Loucy (cell line): Measurements from ENCODE around the gene NHSL2.

Experiments
- H2AFZ ChIP-seq: fragments of 200-600 bp; sonication (generic); 2 replicates; pipeline ENCODE4 v1.6.0; 2016; ENCODE audit warnings: antibody characterized with exemption, mild to moderate bottlenecking, low read length, moderate library complexity
- H3F3A ChIP-seq: fragments of 200-600 bp; 2 replicates; pipeline ENCODE4 v1.6.0; 2016; ENCODE audit warnings: antibody characterized with exemption, low read depth, mild to moderate bottlenecking
- H3K27me3 ChIP-seq: fragments of 200-600 bp; sonication (generic); 2 replicates; pipeline ENCODE4 v1.6.1; 2014; ENCODE audit warnings: low read length, mild to moderate bottlenecking; ENCODE audit not compliant: insufficient read depth, poor library complexity, severe bottlenecking
- H3K36me3 ChIP-seq: fragments of 200-600 bp; sonication (generic); 2 replicates; pipeline ENCODE4 v1.6.1; 2016; ENCODE audit warnings: low read length; ENCODE audit not compliant: insufficient read depth
- H3K4me1 ChIP-seq: fragments of 200-600 bp; sonication (generic); 2 replicates; pipeline ENCODE4 v1.5.1; 2014; ENCODE audit warnings: low read length, mild to moderate bottlenecking; ENCODE audit not compliant: insufficient read depth, poor library complexity, severe bottlenecking
- H3K4me2 ChIP-seq: fragments of 200-600 bp; sonication (generic); 2 replicates; pipeline ENCODE4 v1.6.0; 2014; ENCODE audit warnings: antibody characterized with exemption, low read length, low read depth, mild to moderate bottlenecking; ENCODE audit not compliant: poor library complexity, severe bottlenecking
- H3K4me3 ChIP-seq: fragments of 200-600 bp; sonication (generic); 2 replicates; pipeline ENCODE4 v1.5.1; 2014; ENCODE audit warnings: low read length, mild to moderate bottlenecking, mixed read lengths; ENCODE audit not compliant: poor library complexity, severe bottlenecking
- H3K79me2 ChIP-seq: fragments of 200-600 bp; sonication (generic); 2 replicates; pipeline ENCODE4 v1.6.1; 2014; ENCODE audit warnings: low read length; ENCODE audit not compliant: insufficient read depth
- H3K9ac ChIP-seq: fragments of 200-600 bp; sonication (generic); 2 replicates; pipeline ENCODE4 v1.6.0; 2014; ENCODE audit warnings: mild to moderate bottlenecking, low read depth, low read length, moderate library complexity; ENCODE audit not compliant: poor library complexity, severe bottlenecking
- H3K9me2 ChIP-seq: fragments of 200-600 bp; sonication (generic); replicated peaks from 2 replicates; pipeline ENCODE4 v1.6.1; 2016; ENCODE audit warnings: low read depth, low read length, mixed read lengths
- H3K9me3 ChIP-seq: fragments of 200-600 bp; sonication (generic); 2 replicates; pipeline ENCODE4 v1.6.1; 2014; ENCODE audit warnings: mild to moderate bottlenecking, antibody characterized with exemption, low read length, low read depth; ENCODE audit not compliant: insufficient read depth
- H4K20me1 ChIP-seq: fragments of 200-600 bp; sonication (generic); 2 replicates; pipeline ENCODE4 v1.6.0; 2014; ENCODE audit warnings: antibody characterized with exemption, low read length, mild to moderate bottlenecking; ENCODE audit not compliant: insufficient read depth, poor library complexity, severe bottlenecking
- CTCF ChIP-seq: fragments of 200-600 bp; sonication (generic); conservative IDR thresholded peaks from 2 replicates; pipeline ENCODE4 v1.5.1; 2014; ENCODE audit warnings: mild to moderate bottlenecking, antibody characterized with exemption, low read length
- EZH2phosphoT487 ChIP-seq: fragments of 200-600 bp; IDR thresholded peaks from 2 replicates; pipeline ENCODE4 v1.6.1; 2018; ENCODE audit warnings: antibody characterized with exemption, mild to moderate bottlenecking, moderate library complexity, borderline replicate concordance

NHSL2 gene

GRCh38 chrX:72038868-72039267 is 128.2 kb downstream of the NHSL2 start:
- Histone ChIP-seq H3K27me3 (no peaks in the 10 kb centered on the region), H3K79me2 (no peaks in the 10 kb centered on the region), H3K4me2 (no peak overlapping the region), H3K4me3 (no peak overlapping the region), H3K36me3 (no peaks in the 10 kb centered on the region), H3K9me3 (no peaks in the 10 kb centered on the region), H2AFZ (no peak overlapping the region), H3K9ac (no peak overlapping the region), H4K20me1 (no peaks in the 10 kb centered on the region), H3F3A (no peaks in the 10 kb centered on the region), H3K9me2 (no peaks in the 10 kb centered on the region), H3K4me1 (peaks cover 27% of the 10 kb centered on the region)
- TF ChIP-seq EZH2phosphoT487 (no peak), CTCF (no peak)

GRCh38 chrX:72040506-72040905 is 129.9 kb downstream of the NHSL2 start:
- Histone ChIP-seq H3K9me3 (no peaks in the 10 kb centered on the region), H3K4me3 (no peak overlapping the region)

GRCh38 chrX:72041176-72041575 is 130.5 kb downstream of the NHSL2 start:
- H3K27me3 ChIP-seq = no peaks in the 10 kb centered on the region
- no peaks in the 10 kb centered on the region for H3K79me2 ChIP-seq
- H3K4me2 ChIP-seq = no peak overlapping the region
- H3F3A ChIP-seq = peaks cover 2% of the 10 kb centered on the region
- H2AFZ ChIP-seq = 0 out of 2 replicates have a peak overlapping the region, but pooled peaks have one; percentile 19
- no peak overlapping the region for H3K9ac ChIP-seq
- no peaks in the 10 kb centered on the region for H3K36me3 ChIP-seq
- H3K4me1 ChIP-seq = peaks cover 47% of the 10 kb centered on the region
- H3K9me3 ChIP-seq = no peaks in the 10 kb centered on the region
- H3K4me3 ChIP-seq = no peak overlapping the region
- H3K9me2 ChIP-seq = no peaks in the 10 kb centered on the region
- TF ChIP-seq CTCF (no peak), EZH2phosphoT487 (no peak)
- no peaks in the 10 kb centered on the region for H4K20me1 ChIP-seq

More at GRCh38 chrX:72040506-72040905, 129.9 kb downstream of the NHSL2 start:
- no peaks in the 10 kb centered on the region for H3K79me2 ChIP-seq
- H3K4me2 ChIP-seq = no peak overlapping the region
- 0 out of 2 replicates have a peak overlapping the region, but pooled peaks have one; percentile 19 for H2AFZ ChIP-seq
- H3K9ac ChIP-seq = no peak overlapping the region
- peaks cover 41% of the 10 kb centered on the region for H3K4me1 ChIP-seq
- H3F3A ChIP-seq = no peaks in the 10 kb centered on the region
- no peaks in the 10 kb centered on the region for H3K36me3 ChIP-seq
- H4K20me1 ChIP-seq = no peaks in the 10 kb centered on the region
- no peaks in the 10 kb centered on the region for H3K27me3 ChIP-seq
- no peaks in the 10 kb centered on the region for H3K9me2 ChIP-seq
- TF ChIP-seq EZH2phosphoT487 (no peak), CTCF (no peak)
